ENCODE results near the gene CDKN1C.

DNA sequence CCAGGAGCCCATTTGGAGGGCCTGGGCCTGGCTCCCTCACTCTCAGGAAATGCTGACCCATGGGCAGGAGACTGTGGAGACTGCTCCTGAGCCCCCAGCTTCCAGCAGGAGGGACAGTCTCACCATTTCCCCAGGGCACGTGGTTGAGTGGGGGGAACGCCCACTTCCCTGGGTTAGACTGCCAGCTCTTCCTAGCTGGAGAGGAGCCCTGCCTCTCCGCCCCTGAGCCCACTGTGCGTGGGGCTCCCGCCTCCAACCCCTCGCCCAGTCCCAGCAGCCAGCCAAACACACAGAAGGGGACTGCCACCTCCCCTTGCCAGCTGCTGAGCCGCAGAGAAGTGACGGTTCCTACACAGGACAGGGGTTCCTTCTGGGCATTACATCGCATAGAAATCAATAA, 37.1 kb downstream of the CDKN1C start:
- TF ChIP-seq CTCF (IDR thresholded peaks at IDR 0.05) (no peak), EZH2phosphoT487 (IDR thresholded peaks at IDR 0.05; ENCODE audit: borderline replicate concordance, low read depth) (no peak), EP300 (IDR thresholded peaks at IDR 0.05; ENCODE audit: borderline replicate concordance in 1 of 2, low read depth in 1 of 2, low read length in 1 of 2) (no peak), TEAD4 (IDR thresholded peaks at IDR 0.05; ENCODE audit: borderline replicate concordance, insufficient read depth) (no peak), MXI1 (IDR thresholded peaks at IDR 0.05; ENCODE audit: low read depth, low read length) (no peak), ELF1 (IDR thresholded peaks at IDR 0.05) (no peak), FOXM1 (IDR thresholded peaks at IDR 0.05; ENCODE audit: low read depth) (no peak)

Measured in SK-N-SH (cell line).